AG08395 (cell line): ENCODE data around the gene DLST.
A peak's percentile ranks its signal among the peaks of the same experiment; 100 is the strongest.

ENCODE experiments used
- DNase-seq: peaks from one replicate; pipeline ENCODE4 v3.0.0; 2012; ENCODE audit warnings: mixed read lengths, low spot score

The DLST gene

GRCh38 chr14:74940956-74941565 lies 59.3 kb downstream of the DLST start:
- no peak for DNase-seq

DNA sequence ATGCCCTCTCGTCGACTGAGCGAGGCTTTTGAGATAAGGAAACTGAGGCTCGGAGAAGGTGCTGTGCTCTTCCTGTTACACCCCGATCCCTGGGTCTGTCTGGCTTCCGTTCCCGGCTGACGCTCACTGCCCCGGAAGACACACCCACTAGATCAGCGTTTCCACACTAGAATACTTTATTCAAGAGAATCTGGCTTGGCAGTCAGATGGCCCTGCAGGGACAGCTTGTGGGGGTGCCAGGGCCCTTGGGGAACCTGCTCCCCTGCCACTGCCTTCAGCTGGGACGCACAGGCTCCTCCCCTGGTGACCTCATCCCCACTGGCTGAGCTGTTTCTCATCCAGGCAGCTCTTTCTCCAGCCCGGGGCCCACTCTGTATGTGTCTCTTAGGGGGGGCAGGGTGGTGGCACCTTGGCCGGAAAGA lies 60.0 kb downstream of the DLST start:
- DNase-seq: peak; percentile 60

DNA sequence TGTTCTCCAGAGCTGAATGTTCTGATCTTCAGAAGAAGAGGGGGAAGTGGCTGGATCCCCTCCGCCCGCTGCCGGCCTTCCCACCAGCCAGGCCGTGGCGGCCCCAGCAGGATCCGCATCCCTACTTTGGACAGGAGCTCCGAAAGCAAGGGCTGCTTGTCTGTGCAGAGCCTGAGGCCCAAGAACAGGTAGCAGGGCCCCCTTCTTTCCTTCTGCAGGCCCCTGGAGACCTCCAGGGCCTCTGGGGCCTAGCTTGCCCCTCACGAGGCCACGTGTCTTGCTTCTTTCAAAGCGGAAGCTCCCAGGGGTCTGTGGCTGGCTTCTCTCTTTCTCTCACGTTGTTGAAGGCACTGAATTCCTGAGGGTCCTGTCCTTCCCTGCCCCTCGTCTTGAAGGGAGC lies 60.5 kb downstream of the DLST start:
- DNase-seq: no peak

- no peak for DNase-seq
These were observed 60.9 kb downstream of the DLST start for GRCh38 chr14:74942608-74943007.

GRCh38 chr14:74945261-74945851 lies 63.6 kb downstream of the DLST start:
- DNase-seq: no peak

GRCh38 chr14:74945852-74946658 lies 64.3 kb downstream of the DLST start:
- DNase-seq: peak; percentile 88

GRCh38 chr14:74946659-74947281 lies 65.1 kb downstream of the DLST start:
- DNase-seq: no peak

- no peak for DNase-seq
These were observed 65.9 kb downstream of the DLST start for GRCh38 chr14:74947353-74948227.

DNA sequence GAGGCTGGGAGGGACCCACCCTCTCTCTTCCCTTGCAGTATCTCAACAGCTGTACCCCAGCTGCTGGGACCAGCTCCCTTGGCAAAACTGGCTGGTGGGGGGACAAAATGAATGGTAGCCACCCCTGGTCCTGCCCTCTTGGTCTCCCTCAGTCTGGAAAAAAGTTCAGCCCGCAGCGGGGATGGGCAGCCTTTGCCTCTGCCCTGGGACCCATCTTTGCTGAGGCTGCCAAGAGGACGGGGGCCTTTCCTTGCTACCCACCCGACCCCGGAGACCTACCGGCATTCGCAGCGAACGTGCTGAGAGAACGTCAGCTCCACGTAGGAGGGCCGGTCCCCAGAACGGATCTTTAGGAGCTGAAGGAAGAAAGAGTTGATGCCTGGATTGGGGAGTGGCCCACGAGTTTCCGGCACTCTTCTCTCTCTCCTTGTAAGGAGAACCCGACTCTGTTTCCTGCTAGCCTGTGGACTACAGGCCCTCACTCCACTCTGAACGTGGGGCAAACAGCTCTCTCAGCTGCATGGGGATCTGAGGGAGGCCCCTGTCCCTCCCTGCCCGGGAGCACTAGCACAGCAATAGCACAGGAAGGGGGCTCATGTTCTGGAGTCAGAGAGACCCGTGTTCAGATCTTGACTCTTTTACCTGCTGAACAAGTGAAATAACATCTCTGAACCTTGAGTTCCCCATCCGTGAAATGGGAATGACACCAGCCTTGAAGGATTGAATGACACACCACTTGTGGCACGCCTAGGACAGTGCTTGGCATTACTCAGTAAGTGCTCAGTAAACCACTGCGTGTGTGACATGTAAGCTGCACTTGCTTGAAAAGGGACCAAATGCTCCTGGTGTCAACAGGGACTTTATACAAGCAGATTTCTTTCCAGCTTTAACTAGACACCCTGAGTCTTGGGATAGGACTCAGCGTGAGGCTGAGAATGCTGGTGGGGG lies 66.8 kb downstream of the DLST start:
- no peak for DNase-seq

DNA sequence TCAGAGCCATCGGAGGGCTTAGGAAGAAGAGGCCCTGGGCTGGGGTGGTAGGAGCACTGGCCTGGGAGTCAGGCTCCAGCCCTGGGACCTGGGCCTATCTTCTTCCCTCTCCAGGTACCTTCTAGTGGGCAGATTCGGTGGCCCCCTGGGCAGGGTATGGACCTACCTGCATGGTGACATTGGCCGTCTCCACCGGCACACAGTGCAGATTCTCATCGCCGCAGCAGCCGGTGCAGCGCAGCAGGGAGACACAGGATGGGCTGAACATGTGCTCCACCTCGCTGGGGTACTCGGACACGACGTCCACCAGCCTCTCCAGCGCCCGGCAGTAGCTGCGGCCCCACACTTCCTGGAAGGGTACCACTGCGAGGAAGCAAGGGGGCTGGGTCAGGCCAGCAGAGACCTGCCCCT lies 67.5 kb downstream of the DLST start:
- DNase-seq: no peak

GRCh38 chr14:74949859-74950573 lies 68.3 kb downstream of the DLST start:
- no peak for DNase-seq

- no peak for DNase-seq
These were observed 69.2 kb downstream of the DLST start for GRCh38 chr14:74950795-74951442.

DNA sequence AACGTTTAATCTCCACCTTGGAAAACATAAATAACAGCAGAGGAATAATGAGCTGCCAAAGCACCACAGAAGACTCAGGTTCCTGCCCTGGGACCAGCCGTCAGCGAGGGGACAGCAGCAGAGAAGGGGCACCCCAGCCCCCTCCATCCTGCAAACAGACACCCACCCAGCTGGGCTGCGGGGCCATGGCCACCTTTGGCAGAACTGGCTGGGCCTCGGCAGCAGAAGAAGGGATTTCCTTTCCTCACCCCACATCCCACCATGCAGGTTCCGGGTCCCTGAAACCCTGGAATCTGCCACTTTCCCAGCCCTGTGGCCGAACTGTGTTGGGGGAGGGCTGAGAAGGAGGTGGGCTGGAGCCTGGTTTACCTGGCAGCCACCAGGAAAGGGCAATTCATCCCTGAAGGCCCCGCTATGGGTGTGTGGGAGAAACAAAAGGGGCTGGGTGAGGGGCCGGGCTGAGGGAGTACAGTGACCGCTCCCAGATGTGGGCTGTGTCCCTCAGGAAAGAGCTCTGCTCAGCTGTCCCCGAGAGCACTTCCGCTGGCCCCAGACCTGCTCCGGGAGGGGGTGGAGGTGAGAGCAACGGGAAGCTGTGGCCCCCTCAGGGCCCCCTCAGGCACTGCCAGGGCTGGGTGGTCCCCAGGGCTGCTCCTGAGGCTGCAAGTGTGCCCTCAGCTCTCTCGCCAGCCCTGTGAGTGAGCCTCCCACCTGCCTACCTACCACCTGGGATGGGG lies 69.9 kb downstream of the DLST start:
- no peak for DNase-seq

DNA sequence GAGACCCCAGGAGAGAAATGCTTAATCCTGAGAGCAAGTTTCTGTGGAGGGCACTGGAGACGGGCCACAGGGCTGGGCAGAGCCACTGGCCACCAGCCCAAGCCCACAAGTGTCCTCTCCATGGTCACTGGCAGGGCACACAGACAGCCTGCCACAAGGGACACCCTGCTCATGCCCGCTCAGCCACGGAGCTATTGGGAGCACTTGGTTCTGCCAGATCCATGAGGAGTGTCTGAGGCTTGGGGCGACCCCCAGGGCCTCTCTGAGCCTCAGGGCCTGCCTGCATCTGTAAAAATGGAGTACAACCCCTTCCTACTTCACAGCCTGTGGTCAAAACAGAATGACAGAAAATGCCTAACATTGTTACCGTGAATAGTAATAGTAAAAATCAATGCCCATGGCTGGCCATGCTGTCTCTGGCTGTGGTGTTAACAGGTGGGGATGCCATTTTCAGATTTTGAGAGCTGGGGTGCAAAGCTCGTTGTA lies 70.5 kb downstream of the DLST start:
- no peak for DNase-seq

DNA sequence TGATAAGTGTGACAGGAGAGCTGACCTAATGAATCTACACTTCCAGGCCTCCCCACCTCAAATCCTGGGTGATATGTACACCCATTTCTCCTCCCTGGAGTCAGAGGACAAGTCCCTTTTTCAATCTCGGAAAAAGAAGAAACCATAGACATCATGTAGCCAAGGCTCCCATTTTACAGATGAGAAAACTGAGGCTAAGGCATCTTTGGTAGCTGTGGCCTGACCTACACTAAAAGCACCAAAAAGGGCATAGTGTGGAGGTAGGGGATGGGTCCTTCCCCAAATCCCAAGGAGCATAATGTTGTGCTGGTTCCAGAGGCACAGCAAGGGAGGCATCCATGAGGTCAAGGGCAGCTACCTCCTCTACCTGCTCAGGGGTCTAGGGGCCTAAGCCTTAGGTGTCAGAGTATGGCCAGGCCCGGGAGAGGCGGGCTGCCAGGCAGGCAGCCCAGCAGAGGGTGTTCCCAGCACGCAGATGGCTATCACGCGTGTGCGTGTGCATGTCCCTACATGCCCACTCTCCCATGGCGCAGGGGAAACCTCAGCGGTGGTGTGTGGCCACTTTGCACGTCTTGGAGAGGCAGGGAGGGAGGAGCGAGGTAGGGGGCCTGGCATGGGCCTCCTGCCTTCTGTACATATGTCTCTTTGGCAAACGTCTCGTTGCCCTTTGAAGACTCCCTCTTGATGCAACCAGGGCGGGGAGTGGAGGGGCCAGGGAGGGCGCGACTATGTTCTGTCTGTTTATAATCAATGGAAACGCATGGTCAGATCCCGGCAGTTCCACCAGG lies 71.2 kb downstream of the DLST start:
- DNase-seq: no peak
